Measurements from ENCODE around the gene TBX10.
"Not testable (repeated sequence)": the region's sequence is repeated elsewhere in the genome, so short reads cannot be mapped to it uniquely, and the experiment has no call there.

TBX10 gene

GRCh38 chr11:67620621-67621020, 18.9 kb downstream of the TBX10 start:
- DNase-seq (ENCODE audit: low spot score); H3K14ac ChIP-seq (ENCODE audit: low read length); H2BK15ac ChIP-seq (ENCODE audit: low read length): not testable (repeated sequence)

GRCh38 chr11:67619683-67620618, 19.6 kb downstream of the TBX10 start:
- H2BK120ac ChIP-seq (ENCODE audit: low read depth, low read length); H3K79me1 ChIP-seq (ENCODE audit: low read depth, low read length); H3K27me3 ChIP-seq (ENCODE audit: control insufficient read depth in 3 of 3, insufficient read depth in 3 of 3, low read depth in 1 of 3, low read length in 3 of 3); H4K8ac ChIP-seq (ENCODE audit: low read depth, low read length); H3K9me3 ChIP-seq (replicated peaks in 1 of 2; ENCODE audit: control insufficient read depth in 2 of 2, insufficient read depth in 1 of 2, low read depth in 1 of 2, low read length in 2 of 2); H2BK12ac ChIP-seq (ENCODE audit: low read length); H3K36me3 ChIP-seq (replicated peaks in 1 of 2; ENCODE audit: control insufficient read depth in 2 of 2, insufficient read depth in 2 of 2, low read length in 2 of 2); H2BK5ac ChIP-seq (ENCODE audit: low read length); H2BK15ac ChIP-seq (ENCODE audit: low read length); H3K23ac ChIP-seq (ENCODE audit: low read depth, low read length, poor library complexity); H2AK5ac ChIP-seq (ENCODE audit: low read depth, low read length); H4K91ac ChIP-seq (ENCODE audit: low read depth, low read length, poor library complexity); H3K4ac ChIP-seq (ENCODE audit: low read length); DNase-seq (ENCODE audit: low spot score); H3K14ac ChIP-seq (ENCODE audit: low read length): not testable (repeated sequence)
- Histone ChIP-seq H3K4me2 (ENCODE audit: insufficient read depth, low read length, poor library complexity, severe bottlenecking) (peak overlapping the region; percentile 46), H3K27ac (replicated peaks; ENCODE audit: low read length) (peak overlapping the region; percentile 3), H3K4me1 (ENCODE audit: control insufficient read depth in 2 of 2, insufficient read depth in 1 of 2, low read depth in 1 of 2, low read length in 2 of 2) (peaks cover 9 to 18% of the 10 kb centered on the region in 2 donors), H3K18ac (ENCODE audit: low read length) (peak overlapping the region; percentile 13), H3K9ac (ENCODE audit: low read depth, low read length, poor library complexity) (peak overlapping the region; percentile 30), H3K4me3 (ENCODE audit: low read length in 2 of 2) (peak overlapping the region; percentile 60 to 84), H2AFZ (ENCODE audit: low read length) (peak overlapping the region; percentile 75)
- WGBS, 2 donors (ENCODE audit: extremely low coverage in 2 of 2, insufficient read length in 2 of 2, insufficient replicate concordance in 1 of 2) = no CpG with 5 or more reads among the region's 33 CpGs

More at GRCh38 chr11:67620621-67621020, 18.9 kb downstream of the TBX10 start:
- Histone ChIP-seq H3K4me3 (ENCODE audit: low read length in 2 of 2) (peak overlapping the region; percentile 60 to 84), H3K4me2 (ENCODE audit: insufficient read depth, low read length, poor library complexity, severe bottlenecking) (peak overlapping the region; percentile 46), H3K4me1 (ENCODE audit: control insufficient read depth in 2 of 2, insufficient read depth in 1 of 2, low read depth in 1 of 2, low read length in 2 of 2) (peaks cover 9 to 17% of the 10 kb centered on the region in 2 donors), H3K18ac (ENCODE audit: low read length) (peak overlapping the region; percentile 13), H2AFZ (ENCODE audit: low read length) (peak overlapping the region; percentile 75), H3K9ac (ENCODE audit: low read depth, low read length, poor library complexity) (peak overlapping the region; percentile 30)
- H3K4ac ChIP-seq (ENCODE audit: low read length); H3K9me3 ChIP-seq (replicated peaks in 1 of 2; ENCODE audit: control insufficient read depth in 2 of 2, insufficient read depth in 1 of 2, low read depth in 1 of 2, low read length in 2 of 2); H3K27me3 ChIP-seq (ENCODE audit: control insufficient read depth in 3 of 3, insufficient read depth in 3 of 3, low read depth in 1 of 3, low read length in 3 of 3); H4K8ac ChIP-seq (ENCODE audit: low read depth, low read length); H3K23ac ChIP-seq (ENCODE audit: low read depth, low read length, poor library complexity); H3K36me3 ChIP-seq (replicated peaks in 1 of 2; ENCODE audit: control insufficient read depth in 2 of 2, insufficient read depth in 2 of 2, low read length in 2 of 2); H4K91ac ChIP-seq (ENCODE audit: low read depth, low read length, poor library complexity); H3K27ac ChIP-seq (replicated peaks; ENCODE audit: low read length); H2BK12ac ChIP-seq (ENCODE audit: low read length); H2BK5ac ChIP-seq (ENCODE audit: low read length); H3K79me1 ChIP-seq (ENCODE audit: low read depth, low read length); H2AK5ac ChIP-seq (ENCODE audit: low read depth, low read length); H2BK120ac ChIP-seq (ENCODE audit: low read depth, low read length): not testable (repeated sequence)
- no CpG with 5 or more reads among the region's 13 CpGs for WGBS, 2 donors (ENCODE audit: extremely low coverage in 2 of 2, insufficient read length in 2 of 2, insufficient replicate concordance in 1 of 2)

- H2AFZ ChIP-seq (ENCODE audit: low read length); H3K18ac ChIP-seq (ENCODE audit: low read length); H2BK5ac ChIP-seq (ENCODE audit: low read length); H3K23ac ChIP-seq (ENCODE audit: low read depth, low read length, poor library complexity); H3K4me3 ChIP-seq (ENCODE audit: low read length in 2 of 2); H4K91ac ChIP-seq (ENCODE audit: low read depth, low read length, poor library complexity); H4K8ac ChIP-seq (ENCODE audit: low read depth, low read length); H3K4ac ChIP-seq (ENCODE audit: low read length); DNase-seq (ENCODE audit: low spot score); H3K14ac ChIP-seq (ENCODE audit: low read length); H3K79me1 ChIP-seq (ENCODE audit: low read depth, low read length); H3K9ac ChIP-seq (ENCODE audit: low read depth, low read length, poor library complexity); H2AK5ac ChIP-seq (ENCODE audit: low read depth, low read length); H2BK120ac ChIP-seq (ENCODE audit: low read depth, low read length); H3K27ac ChIP-seq (replicated peaks; ENCODE audit: low read length); H3K27me3 ChIP-seq (ENCODE audit: control insufficient read depth in 3 of 3, insufficient read depth in 3 of 3, low read depth in 1 of 3, low read length in 3 of 3); H2BK15ac ChIP-seq (ENCODE audit: low read length); H3K36me3 ChIP-seq (replicated peaks in 1 of 2; ENCODE audit: control insufficient read depth in 2 of 2, insufficient read depth in 2 of 2, low read length in 2 of 2); H3K9me3 ChIP-seq (replicated peaks in 1 of 2; ENCODE audit: control insufficient read depth in 2 of 2, insufficient read depth in 1 of 2, low read depth in 1 of 2, low read length in 2 of 2); H3K4me2 ChIP-seq (ENCODE audit: insufficient read depth, low read length, poor library complexity, severe bottlenecking): not testable (repeated sequence)
- peaks cover 9 to 21% of the 10 kb centered on the region in 2 donors for H3K4me1 ChIP-seq (ENCODE audit: control insufficient read depth in 2 of 2, insufficient read depth in 1 of 2, low read depth in 1 of 2, low read length in 2 of 2)
- WGBS, 2 donors (ENCODE audit: extremely low coverage in 2 of 2, insufficient read length in 2 of 2, insufficient replicate concordance in 1 of 2) = no CpG with 5 or more reads among the region's 40 CpGs
- peak overlapping the region; percentile 58 for H2BK12ac ChIP-seq (ENCODE audit: low read length)
Observed at GRCh38 chr11:67618901-67619659, 20.5 kb downstream of the TBX10 start.

All from neuronal stem cell (in vitro differentiated cells).